ENCODE results near the gene CCDC24. TPM values are rescaled to one million over a fixed set of nuclear protein-coding genes. Genes with fewer than 3 reads are reported as not detected.
A peak's percentile ranks its signal among the peaks of the same experiment; 100 is the strongest.

The CCDC24 gene
- total RNA-seq, 2 experiments from 2014 or later = 8.9 to 9.2 TPM

DNA sequence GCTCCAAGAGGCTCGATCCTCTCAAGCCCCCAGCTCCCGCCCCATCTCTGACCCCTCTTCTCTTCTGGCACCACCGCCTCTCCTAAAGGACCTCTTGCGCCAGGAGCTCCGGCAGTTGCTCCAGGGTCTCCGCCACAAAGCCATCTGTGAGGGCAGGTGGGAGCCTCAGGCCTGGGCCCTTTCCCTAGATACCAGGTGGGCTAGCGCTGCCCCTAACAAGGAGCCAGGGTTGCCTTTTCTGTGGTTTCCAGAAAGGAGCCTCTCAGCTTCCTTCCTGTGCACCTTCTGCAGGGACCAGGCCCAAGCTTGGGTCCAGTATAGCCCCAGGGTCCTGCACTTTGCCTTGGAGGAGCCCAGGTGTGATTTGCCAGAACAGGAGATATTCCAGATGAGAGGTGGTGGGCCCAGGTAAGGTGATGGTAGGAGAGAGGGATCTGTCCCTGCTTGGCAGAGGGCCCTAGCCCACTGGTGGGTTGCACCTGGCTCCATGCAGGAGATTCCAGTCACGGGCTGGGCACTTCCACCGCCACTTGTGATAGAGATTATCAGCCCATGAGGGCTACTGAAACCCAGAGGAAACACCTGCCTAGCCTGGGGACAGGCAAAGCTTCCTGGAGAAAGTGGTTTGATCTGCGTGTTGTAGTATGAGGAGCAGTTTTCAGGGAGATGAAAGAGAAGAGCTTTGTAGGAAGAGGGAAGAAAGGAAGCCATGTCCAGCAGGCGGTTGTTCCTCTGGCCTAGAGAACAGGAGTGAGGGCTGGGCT, 1.0 kb downstream of the CCDC24 start:
- POLR2A ChIA-PET = interaction anchor here (0.6 to 1.3 kb wide), 2 partner anchors 9 to 820 kb away, joined by 3 to 4 read pairs; partner anchors contain the start of genes CFAP57 and EBNA1BP2
- Histone ChIP-seq H3K4me2 (ENCODE audit: low read length) (peak overlapping the region; percentile 83), H3K27ac (ENCODE audit: low read depth, low read length, poor library complexity, severe bottlenecking) (no peak overlapping the region), H3K36me3 (ENCODE audit: insufficient read depth, low read length) (no peaks in the 10 kb centered on the region), H3K9me2 (ENCODE audit: insufficient read depth, low read length) (no peaks in the 10 kb centered on the region), H4K20me1 (ENCODE audit: insufficient read depth, low read length) (no peaks in the 10 kb centered on the region), H3K79me2 (ENCODE audit: insufficient read depth, low read depth, low read length) (no peaks in the 10 kb centered on the region), H3K4me3 (ENCODE audit: low read depth, low read length, poor library complexity, severe bottlenecking) (peak overlapping the region; percentile 71), H3K9me3 (ENCODE audit: low read length) (no peaks in the 10 kb centered on the region), H3K4me1 (ENCODE audit: insufficient read depth, low read length, poor library complexity, severe bottlenecking) (peaks cover 28% of the 10 kb centered on the region), H2AFZ (ENCODE audit: low read length) (peak overlapping the region; percentile 90; the same call in 1 of the 2 replicates)
- no peak for TF ChIP-seq EZH2phosphoT487 (IDR thresholded peaks at IDR 0.05; ENCODE audit: borderline replicate concordance, low read depth, low read length)
- TF ChIP-seq, protein P1, sequence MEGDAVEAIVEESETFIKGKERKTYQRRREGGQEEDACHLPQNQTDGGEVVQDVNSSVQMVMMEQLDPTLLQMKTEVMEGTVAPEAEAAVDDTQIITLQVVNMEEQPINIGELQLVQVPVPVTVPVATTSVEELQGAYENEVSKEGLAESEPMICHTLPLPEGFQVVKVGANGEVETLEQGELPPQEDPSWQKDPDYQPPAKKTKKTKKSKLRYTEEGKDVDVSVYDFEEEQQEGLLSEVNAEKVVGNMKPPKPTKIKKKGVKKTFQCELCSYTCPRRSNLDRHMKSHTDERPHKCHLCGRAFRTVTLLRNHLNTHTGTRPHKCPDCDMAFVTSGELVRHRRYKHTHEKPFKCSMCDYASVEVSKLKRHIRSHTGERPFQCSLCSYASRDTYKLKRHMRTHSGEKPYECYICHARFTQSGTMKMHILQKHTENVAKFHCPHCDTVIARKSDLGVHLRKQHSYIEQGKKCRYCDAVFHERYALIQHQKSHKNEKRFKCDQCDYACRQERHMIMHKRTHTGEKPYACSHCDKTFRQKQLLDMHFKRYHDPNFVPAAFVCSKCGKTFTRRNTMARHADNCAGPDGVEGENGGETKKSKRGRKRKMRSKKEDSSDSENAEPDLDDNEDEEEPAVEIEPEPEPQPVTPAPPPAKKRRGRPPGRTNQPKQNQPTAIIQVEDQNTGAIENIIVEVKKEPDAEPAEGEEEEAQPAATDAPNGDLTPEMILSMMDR (conservative IDR thresholded peaks at IDR 0.05; ENCODE audit: low read length) = no peak
- CTCF ChIA-PET (ENCODE audit: unreplicated experiment) = interaction anchor here (1.2 kb wide), 1 partner anchor 17 kb away, joined by 3 read pairs; the partner anchor contains the start of gene ATP6V0B
- no peak for DNase-seq (ENCODE audit: low spot score)
- BruUV-seq (replicated peaks) = no TSS peak
- intact Hi-C loops (cut with micrococcal nuclease; ENCODE audit: unreplicated experiment) = no loop called here

DNA sequence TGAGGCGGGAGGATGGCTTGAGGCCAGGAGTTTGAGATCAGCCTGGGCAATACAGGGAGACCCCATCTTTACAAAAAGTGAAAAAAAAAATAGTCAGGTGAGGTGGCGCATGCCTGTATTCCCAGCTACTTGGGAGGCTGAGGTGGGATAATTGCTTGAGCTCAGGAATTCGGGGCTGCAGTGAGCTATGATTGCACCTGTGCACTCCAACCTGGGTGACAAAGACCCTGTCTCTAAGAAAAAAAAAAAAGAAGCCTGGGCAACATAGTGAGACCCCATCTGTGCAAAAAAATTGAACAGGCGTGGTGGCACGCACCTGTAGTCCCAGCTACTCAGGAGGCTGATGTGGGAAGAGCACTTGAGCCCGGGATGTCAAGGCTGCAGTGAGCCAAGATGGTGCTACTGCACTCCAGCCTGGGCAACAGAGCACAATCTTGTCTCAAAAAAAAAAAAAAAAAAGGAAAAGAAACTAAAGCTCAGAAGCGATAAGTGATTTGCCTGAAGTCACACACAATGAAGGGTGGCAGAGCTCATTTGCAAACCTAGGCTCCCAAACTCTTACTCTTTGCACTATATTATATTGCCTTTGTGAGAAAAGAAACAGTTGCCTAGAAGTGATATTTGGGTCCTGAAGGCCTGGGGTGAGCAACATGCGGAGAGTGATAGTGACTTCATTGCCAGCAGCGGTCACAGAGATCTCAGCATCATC, 2.0 kb downstream of the CCDC24 start:
- ChIA-PET CTCF (ENCODE audit: unreplicated experiment) (no interaction called here), POLR2A (interaction anchor here (0.6 to 1.3 kb wide), 3 partner anchors 8 to 38 kb away, joined by 3 to 4 read pairs (median 4); partner anchors contain the start of gene SLC6A9)
- Histone ChIP-seq H2AFZ (ENCODE audit: low read length) (no peak overlapping the region), H3K9me2 (ENCODE audit: insufficient read depth, low read length) (no peaks in the 10 kb centered on the region), H3K4me1 (ENCODE audit: insufficient read depth, low read length, poor library complexity, severe bottlenecking) (peaks cover 28% of the 10 kb centered on the region), H3K9me3 (ENCODE audit: low read length) (no peaks in the 10 kb centered on the region), H3K27ac (ENCODE audit: low read depth, low read length, poor library complexity, severe bottlenecking) (no peak overlapping the region), H4K20me1 (ENCODE audit: insufficient read depth, low read length) (no peaks in the 10 kb centered on the region), H3K4me2 (ENCODE audit: low read length) (no peak overlapping the region; the same call in 1 of the 2 replicates), H3K36me3 (ENCODE audit: insufficient read depth, low read length) (no peaks in the 10 kb centered on the region), H3K79me2 (ENCODE audit: insufficient read depth, low read depth, low read length) (no peaks in the 10 kb centered on the region), H3K4me3 (ENCODE audit: low read depth, low read length, poor library complexity, severe bottlenecking) (no peak overlapping the region)
- no peak for DNase-seq (ENCODE audit: low spot score)
- intact Hi-C loops (cut with micrococcal nuclease; ENCODE audit: unreplicated experiment) = no loop called here
- BruUV-seq (replicated peaks) = no TSS peak
- TF ChIP-seq, protein P1 (conservative IDR thresholded peaks at IDR 0.05; ENCODE audit: low read length) = no peak
- no peak for TF ChIP-seq EZH2phosphoT487 (IDR thresholded peaks at IDR 0.05; ENCODE audit: borderline replicate concordance, low read depth, low read length)

Data from OCI-LY7 (cell line).